Measurements from ENCODE around the gene LIPC. TPM values are rescaled to one million over a fixed set of nuclear protein-coding genes. Genes with fewer than 3 reads are reported as not detected.

Gene LIPC
- total and polyA plus RNA-seq, 2 donors (not counting 3 experiments of a cell fraction or from before 2014, with no cell fraction given), result not detected

GRCh38 chr15:58538225-58538727, 106.5 kb downstream of the LIPC start:
- Histone ChIP-seq H3K4me1 (ENCODE audit: control insufficient read depth, extremely low read depth, insufficient read depth, low read length) (no peaks in the 10 kb centered on the region), H3K27ac (ENCODE audit: insufficient read depth, low read depth, low read length) (no peak overlapping the region), H3K36me3 (ENCODE audit: control insufficient read depth in 2 of 2, extremely low read depth in 1 of 2, insufficient read depth in 2 of 2, low read length in 2 of 2) (no peaks in the 10 kb centered on the region), H3K79me2 (ENCODE audit: control insufficient read depth, insufficient read depth, low read length) (no peaks in the 10 kb centered on the region), H3K4me3 (replicated peaks in 1 of 3; ENCODE audit: insufficient read depth in 1 of 3, low read depth in 1 of 3, low read length in 3 of 3) (no peak overlapping the region), H3K9ac (replicated peaks; ENCODE audit: extremely low read depth, insufficient read depth, low read length) (no peak overlapping the region), H3K27me3 (ENCODE audit: control insufficient read depth in 2 of 2, insufficient read depth in 2 of 2, low read length in 2 of 2) (peaks cover 2 to 3% of the 10 kb centered on the region in 2 experiments), H3K9me1 (replicated peaks; ENCODE audit: control insufficient read depth, extremely low read depth, insufficient read depth, low read length) (no peaks in the 10 kb centered on the region), H2AFZ (ENCODE audit: low read depth, low read length) (no peak overlapping the region), H3K9me3 (replicated peaks; ENCODE audit: control insufficient read depth, insufficient read depth, low read length) (no peaks in the 10 kb centered on the region), H4K20me1 (replicated peaks; ENCODE audit: control insufficient read depth, extremely low read depth, insufficient read depth, low read length) (no peaks in the 10 kb centered on the region), H3K4me2 (ENCODE audit: insufficient read depth, low read length) (no peak overlapping the region)
- ChIA-PET POLR2A (no interaction called here), CTCF (no interaction called here)
- intact Hi-C loops (cut with micrococcal nuclease), result no loop called here
- FAIRE-seq (no peak), DNase-seq (ENCODE audit: low read depth, low spot score) (no peak)
- dilution Hi-C loops (cut with MboI; ENCODE audit: extremely low pct_ligation_motif_present, low sequenced_read_pairs), result no loop called here
- BruUV-seq (replicated peaks), result no TSS peak
- TF ChIP-seq EZH2 (IDR thresholded peaks at IDR 0.05; ENCODE audit: borderline replicate concordance, low read depth, low read length, severe bottlenecking) (no peak), POLR2A (IDR thresholded peaks at IDR 0.05; ENCODE audit: low read depth, low read length) (no peak), GATA2 (IDR thresholded peaks at IDR 0.05; ENCODE audit: insufficient read depth, insufficient read length, low read depth, low read length) (no peak), FOS (IDR thresholded peaks at IDR 0.05; ENCODE audit: borderline replicate concordance, insufficient read depth, low read length) (no peak), CTCF (IDR thresholded peaks at IDR 0.05; ENCODE audit: extremely low read depth in 1 of 2, insufficient read depth in 1 of 2, low read depth in 1 of 2, low read length in 2 of 2) (no peak), MYC (IDR thresholded peaks at IDR 0.05; ENCODE audit: low read depth, low read length) (no peak)
- TF ChIP-seq, protein P1, sequence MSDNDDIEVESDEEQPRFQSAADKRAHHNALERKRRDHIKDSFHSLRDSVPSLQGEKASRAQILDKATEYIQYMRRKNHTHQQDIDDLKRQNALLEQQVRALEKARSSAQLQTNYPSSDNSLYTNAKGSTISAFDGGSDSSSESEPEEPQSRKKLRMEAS (IDR thresholded peaks at IDR 0.05; ENCODE audit: insufficient read depth, insufficient read length), result no peak

Measured in endothelial cell of umbilical vein (primary cell).